Activated naive CD4-positive, alpha-beta T cell treated with anti-CD3 and anti-CD28 coated beads, Interleukin-2, amount 50 U/mL, for 16 hours (primary cell): ENCODE measurements around the gene TLNRD1.

Source experiments
- DNase-seq: peaks from one replicate; pipeline ENCODE4 v3.0.0-alpha.2; 2020

Gene TLNRD1

DNA sequence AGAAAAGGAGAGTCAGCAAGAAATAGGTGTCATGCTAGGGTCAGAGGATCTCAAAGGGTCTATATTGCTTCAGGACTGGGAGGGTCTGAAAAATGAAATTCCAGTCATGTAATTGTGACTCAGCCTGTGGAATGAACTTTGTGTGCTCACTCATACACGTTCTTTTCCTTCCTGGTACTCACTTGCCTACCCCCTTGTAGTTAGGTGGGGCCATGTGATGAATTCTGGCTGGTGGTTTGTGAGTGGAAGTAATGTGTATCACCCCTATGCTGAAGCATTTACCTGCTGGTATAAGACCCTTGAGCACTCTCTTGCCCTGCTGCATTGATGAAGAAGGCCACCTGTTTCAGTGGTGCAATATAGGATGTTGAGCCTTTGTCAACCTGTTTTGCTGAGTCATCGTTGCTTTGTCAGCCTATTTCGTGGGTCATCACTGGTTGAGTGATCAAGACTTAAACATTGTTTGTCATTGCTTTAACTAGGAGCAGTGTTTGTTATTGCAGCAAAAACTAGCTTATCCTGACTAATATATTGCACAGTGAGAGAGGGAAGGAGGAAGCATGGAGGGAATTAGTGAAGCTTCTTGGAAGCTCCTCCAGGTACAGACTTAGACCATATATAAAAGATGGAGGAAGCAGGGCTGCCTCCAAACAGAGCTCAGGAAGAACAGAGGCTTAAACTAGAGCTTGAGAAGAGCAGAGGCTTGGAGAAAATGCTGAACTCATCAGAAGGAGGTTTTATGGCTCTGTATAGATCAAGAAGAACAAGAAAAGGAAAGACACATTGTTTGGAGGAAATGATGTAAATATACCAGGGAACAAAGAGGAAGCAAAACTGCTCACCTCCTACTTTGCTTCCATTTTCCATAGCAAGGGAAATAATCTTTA, 28.9 kb downstream of the TLNRD1 start:
- DNase-seq = no peak

DNA sequence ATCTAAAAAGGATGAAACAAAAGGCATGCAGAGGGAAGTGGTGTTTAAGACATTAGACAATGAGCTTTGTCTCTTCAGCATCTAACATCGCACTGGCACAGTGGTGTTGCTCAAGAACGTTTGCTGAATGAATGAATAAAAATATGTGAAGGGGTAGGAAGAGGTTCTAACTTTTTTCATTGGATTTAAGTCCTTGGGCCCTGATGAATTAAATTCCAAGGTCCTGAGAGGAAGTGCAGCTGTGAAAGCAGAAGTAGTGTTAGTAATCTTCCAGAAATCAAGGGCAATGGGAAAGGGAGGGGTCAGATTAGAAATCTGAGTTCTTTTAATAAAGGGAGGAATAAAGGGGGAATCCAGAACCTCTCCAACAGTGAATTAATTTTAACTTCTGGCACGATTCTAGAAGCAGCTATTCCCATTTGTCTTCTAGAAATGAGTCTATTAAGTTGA, 29.6 kb downstream of the TLNRD1 start:
- no peak for DNase-seq

DNA sequence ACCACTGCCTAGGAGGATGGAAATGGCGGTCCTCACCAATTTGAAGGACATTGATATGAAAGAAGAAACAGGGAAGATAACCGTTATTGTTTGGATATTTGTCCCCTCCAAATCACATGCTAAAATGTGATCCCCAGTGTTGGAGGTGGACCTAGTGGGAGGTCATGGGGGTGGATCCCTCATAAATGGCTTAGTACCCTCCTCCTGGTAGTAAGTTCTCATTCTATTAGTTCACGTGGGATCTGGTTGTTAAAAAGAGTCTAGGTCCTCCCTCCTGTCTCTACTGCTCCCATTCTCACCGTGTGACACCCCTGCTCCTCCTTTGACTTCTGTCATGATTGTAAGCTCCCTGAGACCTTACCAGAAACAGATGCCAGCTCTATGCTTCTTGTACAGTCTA, 30.5 kb downstream of the TLNRD1 start:
- no peak for DNase-seq

DNA sequence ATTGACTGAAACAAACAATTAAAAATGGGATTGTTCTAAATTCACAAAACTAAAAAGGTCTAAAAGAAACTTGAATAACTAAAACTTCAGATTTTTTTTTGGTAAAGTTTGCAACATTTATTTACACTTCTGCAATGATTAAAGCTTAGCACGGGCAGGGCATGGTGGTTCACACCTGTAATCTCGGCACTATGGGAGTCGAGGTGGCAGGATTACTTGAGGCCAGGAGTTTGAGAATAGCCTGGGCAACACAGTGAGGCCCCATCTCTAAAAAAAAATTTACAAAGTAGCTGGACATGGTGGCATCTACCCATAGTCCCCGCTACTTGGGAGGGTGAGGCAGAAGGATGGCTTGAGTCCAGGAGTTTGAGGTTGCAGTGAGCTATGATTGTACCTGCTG, 31.6 kb downstream of the TLNRD1 start:
- no peak for DNase-seq

DNA sequence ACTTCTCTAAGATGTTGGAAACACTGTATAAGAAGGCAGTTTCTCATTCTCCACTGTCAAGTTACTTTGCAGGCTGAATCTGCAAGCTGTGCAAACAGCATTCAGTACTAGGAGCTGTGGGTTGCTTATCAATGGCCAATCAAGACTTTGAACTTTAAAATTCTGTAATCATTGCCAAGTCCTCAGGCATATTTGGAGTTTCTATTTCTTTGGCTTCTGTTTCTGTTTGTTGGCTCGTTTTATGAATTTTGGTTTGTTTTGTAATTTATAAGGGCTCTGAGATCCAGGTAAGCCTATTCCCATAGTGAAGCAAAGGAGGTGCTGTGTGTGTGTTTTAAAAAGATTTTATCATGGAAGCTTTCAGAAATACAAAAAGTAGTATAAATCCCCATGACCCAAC, 32.1 kb downstream of the TLNRD1 start:
- DNase-seq = no peak

DNA sequence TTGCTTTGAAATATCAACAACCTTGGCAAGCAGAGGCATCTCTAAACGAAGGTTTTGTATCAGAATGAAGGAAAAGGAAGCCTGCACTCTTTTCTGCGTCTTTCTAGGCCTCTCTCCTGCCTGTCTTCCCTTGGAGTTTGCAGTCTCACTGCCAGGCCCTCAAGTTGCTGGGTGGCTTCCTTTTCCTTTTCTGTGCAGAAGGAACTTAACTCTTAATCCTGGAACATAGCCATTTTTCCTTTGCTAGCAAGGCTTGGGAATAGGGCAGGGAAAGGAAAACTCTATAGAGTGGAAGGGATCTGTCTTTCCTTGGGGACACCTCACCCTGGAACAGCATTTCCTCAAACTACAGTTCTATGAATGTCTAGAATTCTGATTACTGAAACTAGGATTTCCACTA, 32.8 kb downstream of the TLNRD1 start:
- DNase-seq = no peak

DNA sequence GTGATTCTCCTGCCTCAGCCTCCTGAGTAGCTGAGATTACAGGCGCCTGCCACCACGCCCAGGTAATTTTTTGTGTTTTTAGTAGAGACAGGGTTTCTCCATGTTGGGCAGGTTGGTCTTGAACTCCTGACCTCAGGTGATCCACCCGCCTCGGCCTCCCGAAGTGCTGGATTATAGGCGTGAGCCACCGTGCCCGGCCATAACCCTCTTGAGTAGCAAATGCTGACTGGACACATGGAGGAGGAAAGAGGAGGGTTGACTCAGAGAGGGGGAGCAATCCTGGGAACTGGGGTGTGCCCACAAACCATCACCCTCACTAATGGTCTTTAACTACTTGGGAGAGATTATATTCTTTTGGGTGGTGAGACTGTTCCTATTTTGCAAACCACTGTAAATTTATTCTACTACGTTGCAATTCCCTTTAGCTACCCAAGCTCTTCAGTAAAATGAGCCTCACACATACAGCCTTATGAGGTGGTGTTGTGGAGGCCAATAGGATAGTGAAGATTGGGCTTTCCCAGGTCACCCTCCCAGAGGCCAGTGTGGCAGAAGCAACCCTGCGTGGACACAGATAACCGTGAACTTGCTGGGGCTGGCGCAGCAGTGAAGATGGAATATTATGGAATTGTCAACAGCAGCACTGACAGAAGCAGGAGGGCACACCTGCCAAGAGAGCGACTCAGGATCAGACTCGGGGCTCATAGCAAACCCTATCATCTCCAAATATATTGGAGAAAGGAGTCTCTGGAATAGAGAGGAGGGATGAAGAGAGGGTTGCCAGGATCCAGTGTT, 37.4 kb downstream of the TLNRD1 start:
- DNase-seq = no peak

DNA sequence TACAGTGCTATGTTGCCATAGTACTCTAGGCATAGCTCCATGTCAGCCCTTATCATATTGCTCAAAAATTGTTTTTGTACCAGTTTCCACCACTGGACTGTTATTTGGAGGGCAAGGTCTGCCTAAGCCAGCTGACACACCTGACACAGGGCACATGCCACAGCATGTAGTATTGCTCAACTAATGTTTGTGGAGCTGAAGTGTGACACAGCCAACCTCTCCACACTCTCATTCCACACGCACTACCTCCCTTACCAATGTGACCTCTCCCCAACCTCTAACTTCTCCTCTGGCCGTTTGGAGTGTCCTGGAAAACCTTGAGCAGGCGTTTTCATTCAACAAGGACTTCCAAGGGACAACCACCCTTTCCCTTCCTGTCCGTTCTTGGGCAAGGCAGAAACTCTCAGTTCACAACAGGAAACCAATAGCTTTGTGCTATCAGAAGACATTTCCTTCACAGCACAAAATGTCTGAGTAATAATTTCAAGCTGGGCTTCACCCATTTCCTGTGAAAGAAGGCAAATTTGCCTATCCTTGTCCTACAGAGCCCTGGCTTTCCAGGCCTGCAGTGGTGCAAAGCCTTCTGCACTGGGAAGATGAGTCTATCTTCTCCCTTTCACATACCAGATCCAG, 38.4 kb downstream of the TLNRD1 start:
- no peak for DNase-seq

DNA sequence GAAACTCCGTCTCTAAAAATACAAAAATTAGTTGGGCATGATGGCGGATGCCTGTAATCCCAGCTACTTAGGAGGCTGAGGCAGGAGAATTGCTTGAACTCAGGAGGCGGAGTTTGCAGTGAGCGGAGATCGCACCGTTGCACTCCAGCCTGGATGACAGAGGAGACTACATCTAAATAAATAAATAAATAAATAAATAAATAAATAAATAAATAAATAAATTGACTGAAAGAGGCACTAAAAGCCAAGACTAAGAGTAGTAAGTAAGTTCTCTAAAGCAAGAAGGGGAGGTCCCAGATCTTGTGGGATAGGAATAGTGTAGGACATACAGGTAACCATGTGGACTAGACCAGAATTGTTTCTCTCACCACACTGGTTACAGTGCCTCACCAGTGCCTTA, 40.0 kb downstream of the TLNRD1 start:
- DNase-seq = no peak

DNA sequence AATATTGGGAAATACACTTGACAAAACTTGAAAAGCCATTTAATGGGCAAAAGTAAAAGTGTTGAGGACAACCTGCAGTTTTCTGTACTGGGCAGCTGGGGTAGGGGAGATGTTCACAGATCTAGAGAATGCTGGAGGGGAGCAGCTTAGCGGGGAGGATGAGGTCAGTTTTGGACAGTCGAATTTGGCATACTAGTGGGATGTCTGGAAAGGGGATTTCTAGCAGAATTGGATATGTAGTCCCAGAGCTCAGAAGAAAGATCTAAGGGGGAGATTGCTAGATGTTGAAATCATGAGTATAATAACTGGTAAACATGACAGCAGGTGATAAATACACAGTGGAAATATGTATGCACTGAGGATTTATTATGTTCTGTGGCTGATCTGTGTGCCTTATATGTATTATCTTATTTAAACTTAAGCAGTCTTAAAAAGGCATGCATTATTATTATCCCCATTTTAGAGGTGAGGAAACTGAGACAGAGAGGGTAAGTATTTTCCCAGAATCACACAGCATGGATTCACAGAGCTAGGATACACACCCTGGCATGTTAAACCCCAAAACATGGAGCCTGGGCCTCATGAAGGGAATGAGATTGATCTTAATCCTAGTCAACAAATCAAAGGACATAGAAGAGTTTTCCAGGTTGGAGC, 42.7 kb downstream of the TLNRD1 start:
- DNase-seq = no peak

DNA sequence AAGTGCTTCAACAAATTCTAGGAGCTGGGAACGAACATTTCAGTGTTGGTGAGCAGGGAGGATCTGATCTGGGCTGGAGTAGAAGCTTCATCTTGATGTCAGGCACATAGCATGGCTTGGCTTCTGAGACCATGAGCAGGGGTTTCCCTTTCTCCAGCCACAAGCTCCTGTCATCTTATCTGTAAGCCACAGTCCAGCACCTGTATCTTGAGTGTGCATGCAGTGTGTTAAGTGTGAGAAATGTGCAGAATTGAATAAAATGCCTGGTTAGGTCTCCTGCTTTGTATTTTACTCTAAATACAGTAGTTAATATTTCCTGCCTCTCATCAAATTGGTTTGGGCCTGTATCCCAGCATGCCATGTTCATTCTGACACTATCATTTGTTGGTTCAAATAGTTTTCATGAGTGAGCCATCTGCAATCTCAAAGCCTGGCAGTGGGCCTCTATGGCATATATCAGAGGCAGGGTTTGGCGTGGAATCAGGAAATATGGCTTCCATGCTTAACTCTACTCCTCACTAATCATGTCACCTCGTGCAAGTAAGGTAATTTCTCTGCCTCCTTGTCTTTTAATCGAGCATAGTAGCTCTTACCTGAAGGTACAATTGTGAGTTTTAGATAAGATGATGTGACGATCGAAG, 43.3 kb downstream of the TLNRD1 start:
- DNase-seq = no peak

DNA sequence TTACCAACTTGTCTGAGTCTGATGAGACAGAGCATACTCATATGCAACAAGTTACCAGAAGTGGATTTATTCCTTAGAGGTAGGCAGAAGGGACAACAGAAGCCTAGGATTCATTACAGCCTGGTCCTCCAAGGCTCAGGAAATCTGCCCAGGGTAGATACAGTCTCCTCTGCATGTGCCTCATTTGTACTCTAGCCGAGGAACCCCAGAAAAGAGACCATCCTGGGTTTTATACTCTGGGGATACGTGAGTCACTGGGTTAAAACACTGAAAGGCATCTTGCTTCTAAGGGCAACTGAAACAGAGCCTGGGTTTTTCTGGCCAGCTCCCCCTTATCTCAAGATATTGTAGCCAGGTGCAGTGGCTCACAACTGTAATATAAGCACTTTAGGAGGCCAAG, 45.6 kb downstream of the TLNRD1 start:
- DNase-seq = no peak

DNA sequence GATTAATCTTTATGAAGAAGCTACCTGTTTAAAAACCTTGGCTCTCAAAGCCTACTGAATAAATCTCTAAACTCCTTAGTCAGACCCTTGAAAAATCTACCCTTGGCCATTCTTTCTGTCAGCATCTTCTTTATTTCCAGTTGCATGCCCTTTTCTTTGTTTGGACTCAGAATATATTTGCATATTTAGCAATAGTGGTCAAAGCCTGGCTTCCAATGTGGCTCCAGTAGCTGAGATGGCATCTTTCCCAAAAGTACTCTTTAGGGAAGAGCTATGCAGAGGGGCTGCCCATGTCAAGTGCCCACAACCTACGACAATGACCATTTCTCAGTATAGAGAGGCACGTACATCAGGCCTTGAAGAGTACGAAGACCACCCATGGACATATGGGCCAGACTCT, 47.2 kb downstream of the TLNRD1 start:
- DNase-seq = no peak

DNA sequence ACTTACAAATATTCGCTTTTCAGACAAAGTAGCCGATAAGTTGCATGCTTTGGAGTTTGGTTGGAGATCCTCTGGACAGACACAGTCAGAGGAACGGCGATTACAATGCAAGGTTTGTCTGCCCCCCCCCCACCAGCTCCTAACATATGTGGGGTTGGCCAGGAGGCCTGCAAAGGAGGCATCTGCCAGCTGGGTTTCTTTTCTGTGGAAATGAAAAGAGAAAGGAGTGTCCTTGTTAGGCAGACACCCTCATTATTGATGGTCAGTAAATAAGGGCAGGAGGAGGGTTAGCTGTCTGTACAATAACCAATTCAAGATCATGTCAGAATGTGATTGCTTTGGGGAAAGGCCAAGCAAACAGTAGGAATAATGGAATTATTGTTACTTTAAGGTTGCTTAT, 49.1 kb downstream of the TLNRD1 start:
- no peak for DNase-seq

DNA sequence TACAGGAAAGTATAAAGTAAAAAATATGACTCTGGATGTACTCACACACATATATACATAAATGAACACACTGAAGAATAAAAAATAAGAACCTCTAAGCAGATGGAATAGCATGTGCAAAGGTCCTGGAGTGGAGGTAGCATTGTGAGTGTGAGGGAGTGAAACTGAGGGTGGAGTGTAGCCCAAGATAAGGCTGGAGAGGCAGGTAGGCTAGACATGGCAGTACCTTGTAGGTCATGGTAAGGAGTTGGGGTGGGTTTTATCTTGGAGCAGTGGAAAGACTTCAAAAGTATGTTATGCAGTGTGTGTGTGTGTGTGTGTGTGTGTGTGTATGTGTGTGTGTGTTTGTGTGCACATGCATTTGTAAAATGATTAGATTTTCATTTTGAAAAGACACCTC, 49.5 kb downstream of the TLNRD1 start:
- DNase-seq = no peak

DNA sequence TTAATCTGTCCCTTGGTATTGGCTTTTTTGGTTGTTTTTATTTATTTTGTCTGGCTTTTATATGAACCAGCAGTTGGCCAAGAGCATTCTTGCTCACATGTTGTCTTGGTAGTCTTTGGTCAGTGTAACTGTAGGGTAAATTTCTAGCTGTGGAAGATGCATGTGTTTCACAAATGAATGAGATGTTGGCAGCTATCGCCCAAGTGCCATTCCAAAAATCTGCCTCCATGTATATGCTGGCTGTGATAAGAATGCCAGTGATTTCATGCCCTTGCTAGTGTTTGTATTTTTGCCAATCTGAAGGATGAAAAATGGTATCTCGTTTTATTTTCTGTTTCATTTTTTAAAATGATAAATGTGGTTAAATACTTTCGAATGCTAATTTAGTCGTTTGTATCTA, 50.1 kb downstream of the TLNRD1 start:
- no peak for DNase-seq

DNA sequence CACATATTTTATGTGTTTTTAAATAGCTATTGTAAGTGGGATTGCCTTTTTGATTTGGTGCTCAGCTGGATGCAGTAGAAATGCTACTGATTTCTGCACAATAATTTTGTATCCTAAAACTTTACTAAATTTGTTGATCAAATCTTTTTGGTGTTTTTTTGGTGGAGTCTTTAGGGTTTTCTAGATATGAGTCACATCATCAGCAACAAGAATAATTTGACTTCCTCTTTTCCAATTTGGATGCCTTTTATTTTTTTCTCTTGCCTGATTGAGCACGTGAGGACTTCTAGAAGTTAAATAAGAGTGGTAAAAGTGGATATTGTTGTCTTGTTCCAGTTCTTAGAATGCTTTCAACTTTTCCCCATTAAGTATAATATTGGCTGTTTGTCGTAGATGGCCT, 51.3 kb downstream of the TLNRD1 start:
- no peak for DNase-seq

DNA sequence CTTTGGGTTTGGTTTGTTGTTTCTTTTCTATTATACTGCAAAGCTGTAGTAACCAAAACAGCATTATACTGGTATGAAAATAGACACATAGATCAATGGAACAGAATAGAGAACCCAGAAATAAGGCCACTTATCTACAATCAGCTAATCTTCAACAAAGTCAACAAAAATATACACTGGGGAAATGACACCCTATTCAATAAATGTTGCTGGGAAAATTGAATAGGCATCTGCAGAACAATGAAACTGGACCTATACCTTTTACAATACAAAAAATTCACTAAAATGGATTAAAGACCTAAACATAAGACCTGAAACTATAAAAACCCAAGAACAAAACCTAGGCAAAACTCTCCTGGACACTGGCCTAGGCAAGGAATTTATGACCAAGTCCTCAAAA, 52.9 kb downstream of the TLNRD1 start:
- DNase-seq = no peak

DNA sequence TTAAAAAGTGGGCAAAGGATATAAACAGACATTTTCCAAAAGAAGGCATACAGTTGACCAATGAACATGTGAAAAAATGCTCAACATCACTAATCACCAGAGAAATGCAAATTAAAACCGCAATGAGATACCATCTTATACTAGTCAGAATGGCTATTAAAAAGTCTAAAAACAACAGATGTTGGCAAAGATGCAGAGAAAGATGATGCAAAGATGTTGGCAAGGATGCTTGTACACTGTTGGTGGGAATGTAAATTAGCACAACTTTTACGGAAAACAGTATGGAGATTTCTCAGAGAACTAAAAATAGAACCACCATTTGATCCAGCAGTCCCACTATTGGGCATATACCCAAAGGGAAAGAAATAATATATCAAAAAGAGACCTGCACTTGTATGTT, 53.5 kb downstream of the TLNRD1 start:
- DNase-seq = no peak
